HEK293T (cell line): ENCODE results near the gene LYL1.

Experiments used
- CTCF ChIA-PET: fragments of 350-600 bp; formaldehyde crosslinking; extraction: SDS; loops from one replicate; lab custom pipeline; 2021; ENCODE audit warnings: antibody characterized with exemption, inconsistent platforms; lab: Yijun Ruan, JAX
- POLR2A ChIA-PET: fragments of 350-600 bp; formaldehyde crosslinking; extraction: SDS; loops from one replicate; lab custom pipeline; 2020; ENCODE audit warnings: antibody characterized with exemption, inconsistent platforms; lab: Yijun Ruan, JAX
- DNase-seq: peaks from one replicate; pipeline ENCODE4 v3.0.0; 2012; ENCODE audit warnings: mixed read lengths; ENCODE audit errors: extremely low spot score
- ARNT ChIP-seq: fragments of 450-650 bp; IDR thresholded peaks from 2 replicates; pipeline ENCODE4 v1.6.1; 2017; ENCODE audit warnings: mild to moderate bottlenecking
- BHLHE40 ChIP-seq: fragments of 450-650 bp; IDR thresholded peaks from 2 replicates; pipeline ENCODE4 v1.6.1; 2016; ENCODE audit warnings: mild to moderate bottlenecking, moderate library complexity, borderline replicate concordance
- CTBP1 ChIP-seq: fragments of 450-650 bp; IDR thresholded peaks from 2 replicates; pipeline ENCODE4 v1.6.1; 2016; ENCODE audit warnings: borderline replicate concordance
- ELF4 ChIP-seq: fragments of 450-650 bp; IDR thresholded peaks from 2 replicates; pipeline ENCODE4 v1.6.1; 2017; ENCODE audit warnings: antibody characterized with exemption
- FOXA1 ChIP-seq: fragments of 450-650 bp; IDR thresholded peaks from 2 replicates; pipeline ENCODE4 v1.6.1; 2016; ENCODE audit warnings: mild to moderate bottlenecking
- FOXK2 ChIP-seq: fragments of 450-650 bp; IDR thresholded peaks from 2 replicates; pipeline ENCODE4 v1.6.1; 2016; ENCODE audit warnings: mild to moderate bottlenecking
- FOXM1 ChIP-seq: fragments of 450-650 bp; IDR thresholded peaks from 2 replicates; pipeline ENCODE4 v1.6.1; 2017; ENCODE audit warnings: mild to moderate bottlenecking, borderline replicate concordance
- HDGF ChIP-seq: fragments of 450-650 bp; IDR thresholded peaks from 2 replicates; pipeline ENCODE4 v1.6.1; 2017; ENCODE audit warnings: antibody characterized with exemption, borderline replicate concordance
- L3MBTL2 ChIP-seq: fragments of 450-650 bp; conservative IDR thresholded peaks from 2 replicates; pipeline ENCODE4 v1.6.1; 2016; ENCODE audit warnings: mild to moderate bottlenecking
- LEF1 ChIP-seq: fragments of 450-650 bp; IDR thresholded peaks from 2 replicates; pipeline ENCODE4 v1.6.1; 2017; ENCODE audit warnings: mild to moderate bottlenecking, borderline replicate concordance
- NFRKB ChIP-seq: fragments of 450-650 bp; IDR thresholded peaks from 2 replicates; pipeline ENCODE4 v1.6.1; 2016; ENCODE audit warnings: mild to moderate bottlenecking, moderate library complexity
- PKNOX1 ChIP-seq: fragments of 450-650 bp; IDR thresholded peaks from 2 replicates; pipeline ENCODE4 v1.6.1; 2016
- SP1 ChIP-seq: fragments of 450-650 bp; IDR thresholded peaks from 2 replicates; pipeline ENCODE4 v1.6.1; 2017
- SUZ12 ChIP-seq: fragments of 450-650 bp; IDR thresholded peaks from 2 replicates; pipeline ENCODE4 v1.6.1; 2016; ENCODE audit warnings: mild to moderate bottlenecking
- TARDBP ChIP-seq: fragments of 450-650 bp; IDR thresholded peaks from 2 replicates; pipeline ENCODE4 v1.6.1; 2016
- ZNF384 ChIP-seq: fragments of 450-650 bp; IDR thresholded peaks from 2 replicates; pipeline ENCODE4 v1.6.1; 2016

LYL1 gene

GRCh38 chr19:13089139-13089856 lies 13.4 kb downstream of the LYL1 start:
- CTCF ChIA-PET: interaction anchor here (0.6 kb wide), 1 partner anchor 112 kb away, joined by 3 read pairs; no protein-coding TSS in a partner anchor
- POLR2A ChIA-PET: no interaction called here
- TF ChIP-seq HDGF (no peak), LEF1 (no peak), PKNOX1 (no peak), NFRKB (no peak), CTBP1 (no peak), FOXA1 (no peak), L3MBTL2 (no peak), BHLHE40 (no peak), FOXM1 (no peak), TARDBP (no peak), SP1 (no peak), ZNF384 (no peak), ELF4 (no peak), SUZ12 (no peak), ARNT (no peak), FOXK2 (no peak)
- peak; percentile 55 for DNase-seq

GRCh38 chr19:13087795-13088537 lies 14.7 kb downstream of the LYL1 start:
- POLR2A ChIA-PET: interaction anchor here (1.4 kb wide), 1 partner anchor 8 kb away, joined by 3 read pairs; no protein-coding TSS in a partner anchor

GRCh38 chr19:13087295-13087694 lies 15.4 kb downstream of the LYL1 start:
- CTCF ChIA-PET: no interaction called here
- DNase-seq: no peak
- TF ChIP-seq TARDBP (no peak), ELF4 (no peak), SP1 (no peak), FOXA1 (no peak), CTBP1 (no peak), NFRKB (no peak), L3MBTL2 (no peak), SUZ12 (no peak), HDGF (no peak), ARNT (no peak), FOXK2 (no peak), ZNF384 (no peak), BHLHE40 (no peak), PKNOX1 (no peak), LEF1 (no peak), FOXM1 (no peak)
- POLR2A ChIA-PET: interaction anchor here (1.4 kb wide), 1 partner anchor 9 kb away, joined by 3 read pairs; no protein-coding TSS in a partner anchor

More at GRCh38 chr19:13087795-13088537, 14.7 kb downstream of the LYL1 start:
- no peak for TF ChIP-seq BHLHE40
- TF ChIP-seq FOXM1: no peak
- TF ChIP-seq ZNF384: no peak
- no peak for TF ChIP-seq PKNOX1
- no peak for TF ChIP-seq L3MBTL2
- TF ChIP-seq FOXA1: no peak
- no peak for TF ChIP-seq CTBP1
- TF ChIP-seq SUZ12: no peak
- no peak for TF ChIP-seq LEF1
- TF ChIP-seq NFRKB: no peak
- TF ChIP-seq HDGF: no peak
- TF ChIP-seq ELF4: no peak
- TF ChIP-seq TARDBP: no peak
- TF ChIP-seq FOXK2: no peak
- no peak for TF ChIP-seq SP1
- no peak for TF ChIP-seq ARNT
- no peak for DNase-seq
- CTCF ChIA-PET: no interaction called here

- POLR2A ChIA-PET: no interaction called here
- TF ChIP-seq LEF1 (no peak), BHLHE40 (no peak), FOXK2 (no peak), SUZ12 (no peak), L3MBTL2 (no peak)
- CTCF ChIA-PET: interaction anchor here (1.0 kb wide), 1 partner anchor 109 kb away, joined by 4 read pairs; no protein-coding TSS in a partner anchor
- no peak for DNase-seq
Observed at GRCh38 chr19:13086341-13086740, 16.3 kb downstream of the LYL1 start.

GRCh38 chr19:13085666-13086065 lies 17.0 kb downstream of the LYL1 start:
- CTCF ChIA-PET: interaction anchor here (1.0 kb wide), 1 partner anchor 108 kb away, joined by 4 read pairs; no protein-coding TSS in a partner anchor
- POLR2A ChIA-PET: no interaction called here

More at GRCh38 chr19:13085666-13086065, 17.0 kb downstream of the LYL1 start:
- DNase-seq: no peak
- no peak for TF ChIP-seq ELF4
- TF ChIP-seq ARNT: no peak
- no peak for TF ChIP-seq PKNOX1
- no peak for TF ChIP-seq FOXA1
- TF ChIP-seq LEF1: no peak
- TF ChIP-seq HDGF: no peak
- no peak for TF ChIP-seq BHLHE40
